Measurements from ENCODE around the gene CRMP1.

CRMP1 gene

GRCh38 chr4:5893004-5893580 is at the start of gene CRMP1:
Gene CRMP1 (minus strand): TSS chr4:5893086. CDS start chr4:5892969, 117 bp downstream.
- Histone ChIP-seq H3K9ac (ENCODE audit: low read depth in 1 of 2, low read length in 2 of 2) (no peak within 1 kb of the TSS), H3K27ac (ENCODE audit: low read depth, low read length) (no peak within 1 kb of the TSS), H3K36me3 (ENCODE audit: control insufficient read depth in 1 of 2, insufficient read depth in 2 of 2, low read length in 2 of 2) (no peaks in the 10 kb centered on the region), H3K4me1 (ENCODE audit: control insufficient read depth in 1 of 2, insufficient read depth in 2 of 2, low read length in 2 of 2) (no peaks in the 10 kb centered on the region), H3K27me3 (ENCODE audit: control insufficient read depth in 1 of 2, insufficient read depth in 2 of 2, low read length in 2 of 2) (peaks cover 37 to 51% of the 10 kb centered on the region in 2 donors), H3K9me3 (ENCODE audit: control insufficient read depth in 1 of 2, low read length in 2 of 2) (no peaks in the 10 kb centered on the region), H3K4me3 (ENCODE audit: low read depth in 1 of 2, low read length in 2 of 2) (no peak within 1 kb of the TSS)

- Histone ChIP-seq H3K27ac (ENCODE audit: low read depth, low read length) (no peak overlapping the region), H3K9me3 (ENCODE audit: control insufficient read depth in 1 of 2, low read length in 2 of 2) (no peaks in the 10 kb centered on the region), H3K27me3 (ENCODE audit: control insufficient read depth in 1 of 2, insufficient read depth in 2 of 2, low read length in 2 of 2) (no peaks in the 10 kb centered on the region), H3K4me3 (ENCODE audit: low read depth in 1 of 2, low read length in 2 of 2) (no peak overlapping the region), H3K36me3 (ENCODE audit: control insufficient read depth in 1 of 2, insufficient read depth in 2 of 2, low read length in 2 of 2) (no peaks in the 10 kb centered on the region), H3K9ac (ENCODE audit: low read depth in 1 of 2, low read length in 2 of 2) (no peak overlapping the region), H3K4me1 (ENCODE audit: control insufficient read depth in 1 of 2, insufficient read depth in 2 of 2, low read length in 2 of 2) (no peaks in the 10 kb centered on the region)
Observed at GRCh38 chr4:5941601-5942000, 48.7 kb upstream of the CRMP1 start.

- Histone ChIP-seq H3K27me3 (ENCODE audit: control insufficient read depth in 1 of 2, insufficient read depth in 2 of 2, low read length in 2 of 2) (no peaks in the 10 kb centered on the region), H3K9me3 (ENCODE audit: control insufficient read depth in 1 of 2, low read length in 2 of 2) (no peaks in the 10 kb centered on the region), H3K27ac (ENCODE audit: low read depth, low read length) (no peak overlapping the region), H3K4me3 (ENCODE audit: low read depth in 1 of 2, low read length in 2 of 2) (no peak overlapping the region), H3K4me1 (ENCODE audit: control insufficient read depth in 1 of 2, insufficient read depth in 2 of 2, low read length in 2 of 2) (no peaks in the 10 kb centered on the region), H3K9ac (ENCODE audit: low read depth in 1 of 2, low read length in 2 of 2) (no peak overlapping the region), H3K36me3 (ENCODE audit: control insufficient read depth in 1 of 2, insufficient read depth in 2 of 2, low read length in 2 of 2) (no peaks in the 10 kb centered on the region)
Observed at GRCh38 chr4:5940470-5941203, 47.8 kb upstream of the CRMP1 start.

- no peaks in the 10 kb centered on the region for H3K9me3 ChIP-seq (ENCODE audit: control insufficient read depth in 1 of 2, low read length in 2 of 2)
- H3K36me3 ChIP-seq (ENCODE audit: control insufficient read depth in 1 of 2, insufficient read depth in 2 of 2, low read length in 2 of 2) = no peaks in the 10 kb centered on the region
- no peak overlapping the region for H3K9ac ChIP-seq (ENCODE audit: low read depth in 1 of 2, low read length in 2 of 2)
- H3K27me3 ChIP-seq (ENCODE audit: control insufficient read depth in 1 of 2, insufficient read depth in 2 of 2, low read length in 2 of 2) = peaks cover 0 to 7% of the 10 kb centered on the region in 2 donors
- no peaks in the 10 kb centered on the region for H3K4me1 ChIP-seq (ENCODE audit: control insufficient read depth in 1 of 2, insufficient read depth in 2 of 2, low read length in 2 of 2)
- no peak overlapping the region for H3K4me3 ChIP-seq (ENCODE audit: low read depth in 1 of 2, low read length in 2 of 2)
- H3K27ac ChIP-seq (ENCODE audit: low read depth, low read length) = no peak overlapping the region
Observed at GRCh38 chr4:5933996-5934831, 41.3 kb upstream of the CRMP1 start.

- no peak overlapping the region for H3K4me3 ChIP-seq (ENCODE audit: low read depth in 1 of 2, low read length in 2 of 2)
- no peaks in the 10 kb centered on the region for H3K4me1 ChIP-seq (ENCODE audit: control insufficient read depth in 1 of 2, insufficient read depth in 2 of 2, low read length in 2 of 2)
- H3K36me3 ChIP-seq (ENCODE audit: control insufficient read depth in 1 of 2, insufficient read depth in 2 of 2, low read length in 2 of 2) = no peaks in the 10 kb centered on the region
- no peaks in the 10 kb centered on the region for H3K9me3 ChIP-seq (ENCODE audit: control insufficient read depth in 1 of 2, low read length in 2 of 2)
- H3K27ac ChIP-seq (ENCODE audit: low read depth, low read length) = no peak overlapping the region
- H3K27me3 ChIP-seq (ENCODE audit: control insufficient read depth in 1 of 2, insufficient read depth in 2 of 2, low read length in 2 of 2) = peaks cover 0 to 11% of the 10 kb centered on the region in 2 donors
- H3K9ac ChIP-seq (ENCODE audit: low read depth in 1 of 2, low read length in 2 of 2) = no peak overlapping the region
Observed at GRCh38 chr4:5933116-5933515, 40.2 kb upstream of the CRMP1 start.

- Histone ChIP-seq H3K4me1 (ENCODE audit: control insufficient read depth in 1 of 2, insufficient read depth in 2 of 2, low read length in 2 of 2) (no peaks in the 10 kb centered on the region), H3K36me3 (ENCODE audit: control insufficient read depth in 1 of 2, insufficient read depth in 2 of 2, low read length in 2 of 2) (no peaks in the 10 kb centered on the region), H3K9ac (ENCODE audit: low read depth in 1 of 2, low read length in 2 of 2) (no peak overlapping the region), H3K27ac (ENCODE audit: low read depth, low read length) (no peak overlapping the region), H3K4me3 (ENCODE audit: low read depth in 1 of 2, low read length in 2 of 2) (no peak overlapping the region), H3K27me3 (ENCODE audit: control insufficient read depth in 1 of 2, insufficient read depth in 2 of 2, low read length in 2 of 2) (peaks cover 0 to 11% of the 10 kb centered on the region in 2 donors), H3K9me3 (ENCODE audit: control insufficient read depth in 1 of 2, low read length in 2 of 2) (no peaks in the 10 kb centered on the region)
Observed at GRCh38 chr4:5932035-5932568, 39.2 kb upstream of the CRMP1 start.

DNA sequence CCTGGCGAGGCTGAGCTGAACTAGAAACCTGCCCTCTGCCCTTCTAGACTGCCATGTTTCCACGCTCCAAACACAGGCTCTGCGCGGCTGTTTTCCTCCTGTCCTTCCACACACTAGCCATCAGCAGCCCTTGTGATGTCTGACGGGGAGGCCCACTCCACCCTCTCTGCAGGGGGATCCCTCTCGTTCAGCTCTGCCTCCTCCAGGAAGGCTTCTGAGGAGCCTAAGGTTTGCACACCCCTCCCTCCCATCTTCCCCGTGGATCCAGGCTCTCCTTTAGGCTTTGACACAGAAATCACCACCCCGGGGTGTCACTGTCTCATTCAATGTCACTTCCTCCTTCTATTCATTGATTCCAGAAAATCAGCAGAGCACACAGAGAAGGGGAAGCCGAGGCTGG is 38.6 kb upstream of the CRMP1 start:
- Histone ChIP-seq H3K4me1 (ENCODE audit: control insufficient read depth in 1 of 2, insufficient read depth in 2 of 2, low read length in 2 of 2) (no peaks in the 10 kb centered on the region), H3K4me3 (ENCODE audit: low read depth in 1 of 2, low read length in 2 of 2) (no peak overlapping the region), H3K36me3 (ENCODE audit: control insufficient read depth in 1 of 2, insufficient read depth in 2 of 2, low read length in 2 of 2) (no peaks in the 10 kb centered on the region), H3K9me3 (ENCODE audit: control insufficient read depth in 1 of 2, low read length in 2 of 2) (no peaks in the 10 kb centered on the region), H3K27ac (ENCODE audit: low read depth, low read length) (no peak overlapping the region), H3K9ac (ENCODE audit: low read depth in 1 of 2, low read length in 2 of 2) (no peak overlapping the region), H3K27me3 (ENCODE audit: control insufficient read depth in 1 of 2, insufficient read depth in 2 of 2, low read length in 2 of 2) (peaks cover 0 to 11% of the 10 kb centered on the region in 2 donors)

DNA sequence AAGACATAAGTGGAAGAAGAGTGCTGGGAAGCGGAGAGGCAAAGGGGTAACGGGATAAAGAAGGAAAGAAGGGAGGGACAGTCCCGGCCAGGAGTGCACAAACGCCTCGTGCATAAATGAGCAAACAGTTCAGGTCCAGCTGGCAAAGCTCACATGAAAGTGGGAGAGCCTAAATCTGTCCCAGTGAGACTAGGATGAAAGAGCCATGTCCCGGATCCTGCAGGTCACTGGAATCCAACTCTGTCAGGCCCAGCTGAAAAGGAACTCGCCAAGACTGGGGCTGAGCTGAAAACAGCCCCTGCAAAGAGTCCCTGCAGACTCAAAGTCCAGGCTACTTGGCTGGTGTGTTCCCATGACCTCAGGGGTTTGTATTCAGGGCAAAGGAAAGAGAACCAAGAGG is 38.0 kb upstream of the CRMP1 start:
- Histone ChIP-seq H3K9ac (ENCODE audit: low read depth in 1 of 2, low read length in 2 of 2) (no peak overlapping the region), H3K36me3 (ENCODE audit: control insufficient read depth in 1 of 2, insufficient read depth in 2 of 2, low read length in 2 of 2) (no peaks in the 10 kb centered on the region), H3K27ac (ENCODE audit: low read depth, low read length) (no peak overlapping the region), H3K4me3 (ENCODE audit: low read depth in 1 of 2, low read length in 2 of 2) (no peak overlapping the region), H3K27me3 (ENCODE audit: control insufficient read depth in 1 of 2, insufficient read depth in 2 of 2, low read length in 2 of 2) (peaks cover 0 to 11% of the 10 kb centered on the region in 2 donors), H3K4me1 (ENCODE audit: control insufficient read depth in 1 of 2, insufficient read depth in 2 of 2, low read length in 2 of 2) (no peaks in the 10 kb centered on the region), H3K9me3 (ENCODE audit: control insufficient read depth in 1 of 2, low read length in 2 of 2) (no peaks in the 10 kb centered on the region)

- Histone ChIP-seq H3K27ac (ENCODE audit: low read depth, low read length) (no peak overlapping the region), H3K27me3 (ENCODE audit: control insufficient read depth in 1 of 2, insufficient read depth in 2 of 2, low read length in 2 of 2) (peaks cover 0 to 11% of the 10 kb centered on the region in 2 donors), H3K9ac (ENCODE audit: low read depth in 1 of 2, low read length in 2 of 2) (no peak overlapping the region), H3K36me3 (ENCODE audit: control insufficient read depth in 1 of 2, insufficient read depth in 2 of 2, low read length in 2 of 2) (no peaks in the 10 kb centered on the region), H3K9me3 (ENCODE audit: control insufficient read depth in 1 of 2, low read length in 2 of 2) (no peaks in the 10 kb centered on the region), H3K4me3 (ENCODE audit: low read depth in 1 of 2, low read length in 2 of 2) (no peak overlapping the region), H3K4me1 (ENCODE audit: control insufficient read depth in 1 of 2, insufficient read depth in 2 of 2, low read length in 2 of 2) (no peaks in the 10 kb centered on the region)
Observed at GRCh38 chr4:5930456-5930855, 37.6 kb upstream of the CRMP1 start.

Data from duodenal mucosa (tissue), 2 donors.